ENCODE data around the gene AGFG2.

Gene AGFG2

DNA sequence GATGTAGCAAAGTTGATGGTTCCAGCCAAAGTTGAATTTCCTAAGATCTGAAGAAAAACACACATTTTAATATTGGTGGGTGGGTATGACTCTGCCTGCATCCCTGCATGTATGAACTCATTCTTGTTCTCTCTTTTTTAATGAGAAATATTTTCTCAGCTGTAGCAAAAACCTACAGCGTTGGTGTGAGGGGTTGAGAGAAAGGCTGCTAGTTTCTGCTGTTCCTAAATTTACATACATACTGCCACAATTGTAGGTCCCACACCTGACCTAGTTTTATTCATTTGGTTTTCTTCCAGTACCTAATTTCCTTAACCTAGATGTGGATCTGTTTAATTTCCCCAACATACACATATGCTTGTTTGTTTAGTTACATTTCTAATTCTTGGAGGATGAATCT lies 4.6 kb downstream of the AGFG2 start:
- TF ChIP-seq, protein P1, sequence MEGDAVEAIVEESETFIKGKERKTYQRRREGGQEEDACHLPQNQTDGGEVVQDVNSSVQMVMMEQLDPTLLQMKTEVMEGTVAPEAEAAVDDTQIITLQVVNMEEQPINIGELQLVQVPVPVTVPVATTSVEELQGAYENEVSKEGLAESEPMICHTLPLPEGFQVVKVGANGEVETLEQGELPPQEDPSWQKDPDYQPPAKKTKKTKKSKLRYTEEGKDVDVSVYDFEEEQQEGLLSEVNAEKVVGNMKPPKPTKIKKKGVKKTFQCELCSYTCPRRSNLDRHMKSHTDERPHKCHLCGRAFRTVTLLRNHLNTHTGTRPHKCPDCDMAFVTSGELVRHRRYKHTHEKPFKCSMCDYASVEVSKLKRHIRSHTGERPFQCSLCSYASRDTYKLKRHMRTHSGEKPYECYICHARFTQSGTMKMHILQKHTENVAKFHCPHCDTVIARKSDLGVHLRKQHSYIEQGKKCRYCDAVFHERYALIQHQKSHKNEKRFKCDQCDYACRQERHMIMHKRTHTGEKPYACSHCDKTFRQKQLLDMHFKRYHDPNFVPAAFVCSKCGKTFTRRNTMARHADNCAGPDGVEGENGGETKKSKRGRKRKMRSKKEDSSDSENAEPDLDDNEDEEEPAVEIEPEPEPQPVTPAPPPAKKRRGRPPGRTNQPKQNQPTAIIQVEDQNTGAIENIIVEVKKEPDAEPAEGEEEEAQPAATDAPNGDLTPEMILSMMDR (IDR thresholded peaks at IDR 0.05; ENCODE audit: low read depth, low read length): no peak
- H3K9me3 ChIP-seq (ENCODE audit: severe bottlenecking): no peaks in the 10 kb centered on the region
- H3K36me3 ChIP-seq: peaks cover under 1% of the 10 kb centered on the region; the same call in 1 of the 2 replicates
- no peaks in the 10 kb centered on the region for H3K27me3 ChIP-seq (ENCODE audit: insufficient read depth, low read depth, severe bottlenecking)
- H3K4me3 ChIP-seq (ENCODE audit: low read depth, low read length): no peak overlapping the region
- no peak overlapping the region for H3K27ac ChIP-seq
- DNase-seq: no peak

DNA sequence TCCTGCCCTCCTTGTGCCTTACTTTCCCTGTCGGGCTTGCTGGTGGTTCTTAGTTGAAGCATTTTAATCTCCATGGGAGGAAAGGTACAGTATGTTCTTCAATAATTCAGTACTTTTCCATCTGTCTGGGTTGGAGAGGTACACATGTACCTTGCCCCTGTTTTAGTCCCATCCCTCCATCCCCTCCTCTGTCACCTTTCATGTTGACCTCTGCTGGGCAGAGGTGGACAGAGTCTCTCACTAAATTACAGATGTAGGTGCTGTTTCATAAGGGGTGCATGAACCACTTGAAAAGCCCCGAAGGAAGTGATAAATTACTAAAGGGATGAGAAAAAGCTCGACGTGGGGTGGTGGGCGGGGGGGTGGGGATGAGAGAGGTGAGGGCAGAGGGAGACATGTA lies 5.4 kb downstream of the AGFG2 start:
- H3K9me3 ChIP-seq (ENCODE audit: severe bottlenecking): no peaks in the 10 kb centered on the region
- H3K27me3 ChIP-seq (ENCODE audit: insufficient read depth, low read depth, severe bottlenecking): no peaks in the 10 kb centered on the region
- H3K4me3 ChIP-seq (ENCODE audit: low read depth, low read length): no peak overlapping the region
- peaks cover 9% of the 10 kb centered on the region for H3K36me3 ChIP-seq
- TF ChIP-seq, protein P1 (IDR thresholded peaks at IDR 0.05; ENCODE audit: low read depth, low read length): no peak
- no peak overlapping the region for H3K27ac ChIP-seq
- DNase-seq: no peak

DNA sequence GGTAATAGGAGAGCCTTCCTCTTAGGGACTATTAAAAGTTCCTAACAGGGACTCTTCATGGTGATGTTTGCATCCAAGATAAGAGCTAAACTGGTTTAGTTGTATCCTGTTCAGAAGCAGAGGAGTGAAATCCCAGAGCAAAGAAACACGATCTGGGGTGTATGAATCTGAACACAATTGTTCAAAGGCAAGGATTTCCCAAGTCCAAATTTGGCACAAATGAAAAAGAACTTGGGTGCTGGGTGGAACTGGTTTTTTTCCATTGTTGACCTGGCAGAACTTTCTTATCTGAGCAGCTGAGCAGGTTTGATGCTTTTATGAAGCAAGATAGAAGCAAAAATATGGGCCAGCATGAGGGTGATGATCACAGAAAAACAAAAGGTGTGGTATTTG lies 6.0 kb downstream of the AGFG2 start:
- peaks cover 14% of the 10 kb centered on the region for H3K36me3 ChIP-seq
- TF ChIP-seq, protein P1 (IDR thresholded peaks at IDR 0.05; ENCODE audit: low read depth, low read length): no peak
- H3K27ac ChIP-seq: no peak overlapping the region
- no peaks in the 10 kb centered on the region for H3K27me3 ChIP-seq (ENCODE audit: insufficient read depth, low read depth, severe bottlenecking)
- H3K9me3 ChIP-seq (ENCODE audit: severe bottlenecking): no peaks in the 10 kb centered on the region
- no peak overlapping the region for H3K4me3 ChIP-seq (ENCODE audit: low read depth, low read length)
- DNase-seq: no peak

DNA sequence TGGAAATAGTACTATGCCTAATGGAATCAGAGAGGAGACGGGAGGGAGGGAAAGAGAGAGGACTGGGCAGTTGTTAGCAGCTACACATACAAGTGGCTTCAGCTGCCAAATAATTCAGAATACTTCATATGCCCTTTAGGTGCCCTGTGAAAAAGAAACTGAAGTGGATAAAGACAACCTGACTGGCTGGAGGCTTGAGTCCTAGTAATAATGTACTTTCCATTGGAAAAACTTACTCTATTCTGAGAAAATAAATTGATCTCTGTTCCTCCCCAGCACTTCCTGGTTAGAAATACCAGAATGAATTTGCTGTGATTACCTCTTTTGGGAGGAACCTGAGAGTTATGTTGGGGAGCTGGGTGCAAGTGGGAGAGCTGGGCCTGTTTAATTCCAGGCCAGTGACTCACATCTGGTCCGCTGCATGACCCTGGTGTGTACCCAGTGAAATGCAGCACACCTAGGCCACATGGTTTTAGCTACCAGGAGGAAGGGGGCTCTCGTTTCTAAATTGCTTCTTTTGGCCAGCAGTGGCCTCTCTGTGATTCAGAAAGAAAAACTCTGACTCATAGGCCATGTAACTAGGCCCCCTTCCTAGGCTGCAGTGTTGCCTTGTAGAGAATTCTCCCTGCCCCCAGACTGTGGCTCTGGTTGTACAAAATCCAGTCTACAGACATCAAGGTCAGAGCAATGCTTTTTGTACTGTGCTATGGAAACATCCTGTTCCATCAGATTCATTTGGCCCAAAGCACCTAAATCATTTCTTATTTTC lies 6.5 kb downstream of the AGFG2 start:
- Histone ChIP-seq H3K27me3 (ENCODE audit: insufficient read depth, low read depth, severe bottlenecking) (no peaks in the 10 kb centered on the region), H3K36me3 (peaks cover 17% of the 10 kb centered on the region), H3K4me3 (ENCODE audit: low read depth, low read length) (no peak overlapping the region), H3K27ac (no peak overlapping the region), H3K9me3 (ENCODE audit: severe bottlenecking) (no peaks in the 10 kb centered on the region)
- DNase-seq: no peak
- TF ChIP-seq, protein P1 (IDR thresholded peaks at IDR 0.05; ENCODE audit: low read depth, low read length): no peak

DNA sequence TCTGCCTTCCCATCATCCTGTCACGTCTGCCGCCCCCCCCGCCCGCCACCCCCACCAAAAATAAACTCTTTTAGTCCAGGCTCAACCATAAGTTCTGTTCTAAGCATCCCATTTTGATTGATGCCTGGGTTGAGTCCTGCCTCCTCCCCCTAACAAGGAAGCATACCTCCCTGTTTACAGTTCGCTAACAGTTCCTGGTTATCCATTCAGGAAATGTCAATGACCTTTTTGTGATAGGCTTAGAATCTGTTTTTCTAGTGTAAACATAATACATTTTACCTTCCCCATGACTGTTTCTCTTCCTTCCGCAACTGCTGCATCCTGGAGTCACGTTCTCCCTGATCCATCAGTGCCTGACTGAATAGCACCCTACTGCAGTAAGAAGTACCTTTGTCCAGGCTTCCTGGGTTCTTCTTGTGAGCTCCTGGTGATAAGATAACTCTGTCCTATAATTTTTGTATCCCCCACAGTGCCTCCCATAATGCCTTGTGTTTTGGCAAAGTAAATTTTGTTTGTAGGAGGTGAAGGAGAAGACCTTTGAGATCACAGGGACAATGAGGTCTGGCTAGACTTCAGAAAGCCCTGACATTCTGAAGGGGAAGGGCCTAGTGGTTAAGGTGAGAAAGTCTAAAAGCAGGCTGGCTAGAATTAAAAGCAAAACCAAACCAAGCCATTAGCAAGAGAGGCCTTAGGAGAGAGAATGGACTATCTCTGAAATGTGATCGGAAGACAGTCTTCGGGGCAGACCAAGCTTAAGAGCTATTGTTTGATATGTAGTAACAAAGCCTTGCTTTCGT lies 7.3 kb downstream of the AGFG2 start:
- Histone ChIP-seq H3K4me3 (ENCODE audit: low read depth, low read length) (no peak overlapping the region), H3K9me3 (ENCODE audit: severe bottlenecking) (no peaks in the 10 kb centered on the region), H3K27ac (no peak overlapping the region), H3K27me3 (ENCODE audit: insufficient read depth, low read depth, severe bottlenecking) (no peaks in the 10 kb centered on the region), H3K36me3 (peaks cover 20% of the 10 kb centered on the region)
- TF ChIP-seq, protein P1 (IDR thresholded peaks at IDR 0.05; ENCODE audit: low read depth, low read length): no peak
- no peak for DNase-seq
